ENCODE data around the gene HOXA7.

DNA sequence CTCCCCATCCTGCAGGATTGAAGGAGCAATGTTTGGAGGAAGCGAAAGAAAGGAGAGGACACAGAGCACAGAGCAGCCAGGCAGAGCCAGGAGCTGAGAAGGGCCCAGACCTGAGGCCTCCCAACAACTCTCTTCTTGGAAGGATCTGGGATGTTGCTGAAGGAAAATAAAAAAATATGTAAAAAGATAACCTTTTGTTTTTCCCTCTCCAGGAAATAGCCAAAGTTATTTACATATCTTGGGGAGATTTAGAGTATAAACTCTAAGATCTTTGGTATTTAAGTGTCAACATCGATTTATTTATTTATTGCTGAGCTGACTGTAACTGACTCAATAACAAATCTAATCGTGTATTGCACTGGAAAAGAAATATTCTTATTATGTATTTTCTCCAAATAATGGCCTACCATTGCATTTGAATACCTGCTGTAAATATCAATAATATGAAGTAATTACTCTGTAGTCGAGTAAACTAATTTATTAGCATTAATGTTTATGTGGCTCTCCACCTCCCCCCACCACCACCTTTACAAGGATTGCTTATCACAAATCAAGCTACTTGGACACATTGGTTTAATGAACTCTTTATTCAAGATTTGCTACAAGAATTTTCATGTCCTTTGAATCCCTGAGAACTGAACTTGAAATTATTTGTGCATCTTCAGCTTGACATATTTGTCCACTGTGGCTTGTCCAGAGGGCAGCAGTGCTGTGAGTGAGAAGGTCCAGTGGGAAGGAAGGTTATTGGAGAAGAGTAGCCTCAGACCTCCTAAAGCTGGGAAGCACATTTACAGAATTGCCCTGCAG, 30.4 kb upstream of the HOXA7 start:
- TF ChIP-seq, protein P1, sequence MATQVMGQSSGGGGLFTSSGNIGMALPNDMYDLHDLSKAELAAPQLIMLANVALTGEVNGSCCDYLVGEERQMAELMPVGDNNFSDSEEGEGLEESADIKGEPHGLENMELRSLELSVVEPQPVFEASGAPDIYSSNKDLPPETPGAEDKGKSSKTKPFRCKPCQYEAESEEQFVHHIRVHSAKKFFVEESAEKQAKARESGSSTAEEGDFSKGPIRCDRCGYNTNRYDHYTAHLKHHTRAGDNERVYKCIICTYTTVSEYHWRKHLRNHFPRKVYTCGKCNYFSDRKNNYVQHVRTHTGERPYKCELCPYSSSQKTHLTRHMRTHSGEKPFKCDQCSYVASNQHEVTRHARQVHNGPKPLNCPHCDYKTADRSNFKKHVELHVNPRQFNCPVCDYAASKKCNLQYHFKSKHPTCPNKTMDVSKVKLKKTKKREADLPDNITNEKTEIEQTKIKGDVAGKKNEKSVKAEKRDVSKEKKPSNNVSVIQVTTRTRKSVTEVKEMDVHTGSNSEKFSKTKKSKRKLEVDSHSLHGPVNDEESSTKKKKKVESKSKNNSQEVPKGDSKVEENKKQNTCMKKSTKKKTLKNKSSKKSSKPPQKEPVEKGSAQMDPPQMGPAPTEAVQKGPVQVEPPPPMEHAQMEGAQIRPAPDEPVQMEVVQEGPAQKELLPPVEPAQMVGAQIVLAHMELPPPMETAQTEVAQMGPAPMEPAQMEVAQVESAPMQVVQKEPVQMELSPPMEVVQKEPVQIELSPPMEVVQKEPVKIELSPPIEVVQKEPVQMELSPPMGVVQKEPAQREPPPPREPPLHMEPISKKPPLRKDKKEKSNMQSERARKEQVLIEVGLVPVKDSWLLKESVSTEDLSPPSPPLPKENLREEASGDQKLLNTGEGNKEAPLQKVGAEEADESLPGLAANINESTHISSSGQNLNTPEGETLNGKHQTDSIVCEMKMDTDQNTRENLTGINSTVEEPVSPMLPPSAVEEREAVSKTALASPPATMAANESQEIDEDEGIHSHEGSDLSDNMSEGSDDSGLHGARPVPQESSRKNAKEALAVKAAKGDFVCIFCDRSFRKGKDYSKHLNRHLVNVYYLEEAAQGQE (IDR thresholded peaks at IDR 0.05; ENCODE audit: unreplicated experiment): no peak
- TF ChIP-seq, protein P2, sequence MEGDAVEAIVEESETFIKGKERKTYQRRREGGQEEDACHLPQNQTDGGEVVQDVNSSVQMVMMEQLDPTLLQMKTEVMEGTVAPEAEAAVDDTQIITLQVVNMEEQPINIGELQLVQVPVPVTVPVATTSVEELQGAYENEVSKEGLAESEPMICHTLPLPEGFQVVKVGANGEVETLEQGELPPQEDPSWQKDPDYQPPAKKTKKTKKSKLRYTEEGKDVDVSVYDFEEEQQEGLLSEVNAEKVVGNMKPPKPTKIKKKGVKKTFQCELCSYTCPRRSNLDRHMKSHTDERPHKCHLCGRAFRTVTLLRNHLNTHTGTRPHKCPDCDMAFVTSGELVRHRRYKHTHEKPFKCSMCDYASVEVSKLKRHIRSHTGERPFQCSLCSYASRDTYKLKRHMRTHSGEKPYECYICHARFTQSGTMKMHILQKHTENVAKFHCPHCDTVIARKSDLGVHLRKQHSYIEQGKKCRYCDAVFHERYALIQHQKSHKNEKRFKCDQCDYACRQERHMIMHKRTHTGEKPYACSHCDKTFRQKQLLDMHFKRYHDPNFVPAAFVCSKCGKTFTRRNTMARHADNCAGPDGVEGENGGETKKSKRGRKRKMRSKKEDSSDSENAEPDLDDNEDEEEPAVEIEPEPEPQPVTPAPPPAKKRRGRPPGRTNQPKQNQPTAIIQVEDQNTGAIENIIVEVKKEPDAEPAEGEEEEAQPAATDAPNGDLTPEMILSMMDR (conservative IDR thresholded peaks at IDR 0.05; ENCODE audit: low read depth in 2 of 2): no peak
- TF ChIP-seq JUNB (IDR thresholded peaks at IDR 0.05; ENCODE audit: unreplicated experiment): no peak
- TF ChIP-seq EZH2phosphoT487 (IDR thresholded peaks at IDR 0.05; ENCODE audit: unreplicated experiment): no peak
- no peak for TF ChIP-seq POLR2AphosphoS5 (IDR thresholded peaks at IDR 0.05; ENCODE audit: low read depth)
- TF ChIP-seq EZH2 (IDR thresholded peaks at IDR 0.05; ENCODE audit: low read depth, unreplicated experiment): peak; percentile 80

Measured in GM23338 (cell line).